ENCODE results near the gene TRPM4.

The TRPM4 gene

DNA sequence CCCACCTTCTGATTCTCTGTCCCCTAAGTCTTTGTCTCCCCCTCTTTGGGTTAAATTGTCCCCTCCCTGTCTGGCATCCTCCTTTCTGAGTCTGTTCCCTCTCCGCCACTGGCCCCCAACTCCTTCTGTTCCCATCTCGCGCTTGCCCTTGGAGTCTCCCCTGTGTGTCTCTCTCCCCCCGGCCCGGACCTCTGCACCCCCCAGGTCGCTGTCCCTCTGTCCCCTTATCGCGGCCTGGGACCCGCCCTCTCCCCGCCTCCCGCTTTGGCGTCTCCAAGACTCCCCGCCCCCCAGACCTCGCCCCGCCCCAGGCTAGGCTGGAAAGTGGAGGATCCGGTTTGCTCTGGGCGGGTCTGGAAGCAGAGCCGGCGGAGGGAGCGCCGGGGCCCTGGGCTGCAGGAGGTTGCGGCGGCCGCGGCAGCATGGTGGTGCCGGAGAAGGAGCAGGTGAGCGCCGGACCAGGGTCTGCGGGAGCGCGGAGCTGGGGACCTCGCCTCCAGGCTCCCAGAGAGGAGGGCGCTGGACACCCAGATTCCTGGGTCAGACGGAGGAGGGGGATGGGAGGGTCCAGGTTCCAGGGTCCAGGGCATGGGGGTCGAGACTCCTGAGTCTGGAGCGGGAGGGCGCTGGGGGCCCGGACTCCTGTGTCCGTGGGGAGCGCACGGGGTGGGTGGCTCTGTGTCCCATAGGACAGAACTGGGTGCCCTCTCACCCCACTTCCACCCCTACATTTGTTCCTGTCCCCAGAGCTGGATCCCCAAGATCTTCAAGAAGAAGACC lies at the start of gene TRPM4:
TSS of gene TRPM4 (plus strand) at position 348 of the 780 bp plus-strand sequence. CDS start at position 423, 75 bp downstream.
- no peaks in the 10 kb centered on the region for H3K27me3 ChIP-seq (ENCODE audit: control insufficient read depth in 1 of 2, insufficient read depth in 2 of 2, low read length in 2 of 2)
- peak within 1 kb of the TSS; percentile 67 for H3K27ac ChIP-seq (ENCODE audit: low read length)

GRCh38 chr19:49109051-49109450 lies 48.5 kb upstream of the TRPM4 start:
- no peak overlapping the region for H3K4me3 ChIP-seq (ENCODE audit: low read length in 2 of 2)
- peaks cover 24 to 37% of the 10 kb centered on the region in 2 donors for H3K36me3 ChIP-seq (ENCODE audit: control insufficient read depth in 2 of 2, insufficient read depth in 2 of 2, low read length in 2 of 2)
- H3K27me3 ChIP-seq (ENCODE audit: control insufficient read depth in 1 of 2, insufficient read depth in 2 of 2, low read length in 2 of 2): no peaks in the 10 kb centered on the region
- H3K4me1 ChIP-seq (ENCODE audit: control insufficient read depth, insufficient read depth, low read length): peaks cover 12% of the 10 kb centered on the region
- H3K9me3 ChIP-seq (ENCODE audit: control insufficient read depth in 2 of 2, low read length in 2 of 2): no peaks in the 10 kb centered on the region
- H3K9ac ChIP-seq (ENCODE audit: low read length in 2 of 2): no peak overlapping the region
- no peak overlapping the region for H3K27ac ChIP-seq (ENCODE audit: low read length)

More for the DNA sequence above, at the start of gene TRPM4:
- peak within 1 kb of the TSS; percentile 82 to 94 for H3K4me3 ChIP-seq (ENCODE audit: low read length in 2 of 2)
- peaks cover 24% of the 10 kb centered on the region for H3K4me1 ChIP-seq (ENCODE audit: control insufficient read depth, insufficient read depth, low read length)
- peak within 1 kb of the TSS; percentile 66 to 86 for H3K9ac ChIP-seq (ENCODE audit: low read length in 2 of 2)
- no peaks in the 10 kb centered on the region for H3K36me3 ChIP-seq (ENCODE audit: control insufficient read depth in 2 of 2, insufficient read depth in 2 of 2, low read length in 2 of 2)
- H3K9me3 ChIP-seq (ENCODE audit: control insufficient read depth in 2 of 2, low read length in 2 of 2): no peaks in the 10 kb centered on the region

- Histone ChIP-seq H3K27ac (ENCODE audit: low read length) (no peak overlapping the region), H3K36me3 (ENCODE audit: control insufficient read depth in 2 of 2, insufficient read depth in 2 of 2, low read length in 2 of 2) (peaks cover 20 to 33% of the 10 kb centered on the region in 2 donors), H3K9ac (ENCODE audit: low read length in 2 of 2) (no peak overlapping the region)
These were observed 47.9 kb upstream of the TRPM4 start for GRCh38 chr19:49109569-49110233.

GRCh38 chr19:49110567-49110966 lies 47.0 kb upstream of the TRPM4 start:
- no peak overlapping the region for H3K27ac ChIP-seq (ENCODE audit: low read length)
- no peaks in the 10 kb centered on the region for H3K27me3 ChIP-seq (ENCODE audit: control insufficient read depth in 1 of 2, insufficient read depth in 2 of 2, low read length in 2 of 2)
- H3K4me1 ChIP-seq (ENCODE audit: control insufficient read depth, insufficient read depth, low read length): peaks cover 13% of the 10 kb centered on the region

More at GRCh38 chr19:49109569-49110233, 47.9 kb upstream of the TRPM4 start:
- no peaks in the 10 kb centered on the region for H3K9me3 ChIP-seq (ENCODE audit: control insufficient read depth in 2 of 2, low read length in 2 of 2)
- peaks cover 13% of the 10 kb centered on the region for H3K4me1 ChIP-seq (ENCODE audit: control insufficient read depth, insufficient read depth, low read length)
- H3K4me3 ChIP-seq (ENCODE audit: low read length in 2 of 2): no peak overlapping the region
- no peaks in the 10 kb centered on the region for H3K27me3 ChIP-seq (ENCODE audit: control insufficient read depth in 1 of 2, insufficient read depth in 2 of 2, low read length in 2 of 2)

GRCh38 chr19:49111218-49111998 lies 46.2 kb upstream of the TRPM4 start:
- Histone ChIP-seq H3K9me3 (ENCODE audit: control insufficient read depth in 2 of 2, low read length in 2 of 2) (no peaks in the 10 kb centered on the region), H3K9ac (ENCODE audit: low read length in 2 of 2) (no peak overlapping the region), H3K27me3 (ENCODE audit: control insufficient read depth in 1 of 2, insufficient read depth in 2 of 2, low read length in 2 of 2) (no peaks in the 10 kb centered on the region), H3K4me1 (ENCODE audit: control insufficient read depth, insufficient read depth, low read length) (peaks cover 16% of the 10 kb centered on the region), H3K36me3 (ENCODE audit: control insufficient read depth in 2 of 2, insufficient read depth in 2 of 2, low read length in 2 of 2) (peaks cover 9 to 20% of the 10 kb centered on the region in 2 donors), H3K27ac (ENCODE audit: low read length) (no peak overlapping the region), H3K4me3 (ENCODE audit: low read length in 2 of 2) (no peak overlapping the region)

More at GRCh38 chr19:49110567-49110966, 47.0 kb upstream of the TRPM4 start:
- Histone ChIP-seq H3K4me3 (ENCODE audit: low read length in 2 of 2) (no peak overlapping the region), H3K9me3 (ENCODE audit: control insufficient read depth in 2 of 2, low read length in 2 of 2) (no peaks in the 10 kb centered on the region), H3K9ac (ENCODE audit: low read length in 2 of 2) (no peak overlapping the region), H3K36me3 (ENCODE audit: control insufficient read depth in 2 of 2, insufficient read depth in 2 of 2, low read length in 2 of 2) (peaks cover 15 to 28% of the 10 kb centered on the region in 2 donors)

DNA sequence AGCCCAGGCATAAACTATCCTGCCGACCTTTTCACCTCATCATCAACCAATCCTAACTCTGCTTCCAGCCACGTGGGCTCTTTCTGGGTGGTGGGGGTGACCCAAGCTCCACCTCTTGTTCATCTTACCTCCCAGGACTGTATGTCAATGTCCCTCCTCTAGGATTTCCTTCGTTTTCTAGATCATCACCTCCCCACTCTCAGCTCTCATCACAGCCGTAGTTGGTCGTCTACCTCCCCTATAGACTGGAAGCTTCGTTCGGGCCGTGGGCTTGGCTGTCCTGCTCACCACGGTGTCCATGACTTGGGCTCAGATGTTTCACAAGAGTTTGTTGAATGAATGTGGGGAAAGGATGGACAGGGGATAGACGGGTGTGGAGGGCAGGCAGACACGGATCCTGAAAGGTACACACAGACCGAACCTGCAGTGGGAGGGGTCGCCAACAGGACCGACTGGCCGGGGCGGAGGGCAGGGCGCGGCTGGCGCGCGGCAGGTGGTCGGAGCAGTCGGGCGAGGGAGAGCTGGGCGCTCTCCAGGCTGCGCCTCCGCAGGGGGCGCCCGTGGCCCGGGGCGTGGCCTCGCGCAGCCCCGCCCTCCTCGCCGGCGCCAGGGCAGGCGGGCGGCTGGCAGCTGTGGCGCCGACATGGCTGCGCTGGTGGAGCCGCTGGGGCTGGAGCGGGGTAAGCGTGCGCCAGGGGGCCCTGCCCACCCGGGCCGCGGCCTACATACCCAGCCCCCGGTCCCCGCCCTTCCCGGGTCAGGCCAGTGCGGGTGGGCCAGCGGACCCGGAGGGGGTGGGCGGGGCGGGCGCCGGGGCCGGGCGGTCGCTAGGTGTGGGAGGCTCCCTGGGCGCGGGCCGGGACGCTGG lies 43.6 kb upstream of the TRPM4 start, which contains the start of gene LIN7B:
TSS of gene LIN7B (plus strand) at position 609 of the 868 bp plus-strand sequence. CDS start at position 644, 35 bp downstream.
- H3K9ac ChIP-seq (ENCODE audit: low read length in 2 of 2): peak within 1 kb of the TSS; percentile 26 to 47
- peaks cover 2 to 3% of the 10 kb centered on the region in 2 donors for H3K36me3 ChIP-seq (ENCODE audit: control insufficient read depth in 2 of 2, insufficient read depth in 2 of 2, low read length in 2 of 2)
- no peaks in the 10 kb centered on the region for H3K9me3 ChIP-seq (ENCODE audit: control insufficient read depth in 2 of 2, low read length in 2 of 2)
- peak within 1 kb of the TSS; percentile 56 to 82 for H3K4me3 ChIP-seq (ENCODE audit: low read length in 2 of 2)
- no peaks in the 10 kb centered on the region for H3K27me3 ChIP-seq (ENCODE audit: control insufficient read depth in 1 of 2, insufficient read depth in 2 of 2, low read length in 2 of 2)
- H3K4me1 ChIP-seq (ENCODE audit: control insufficient read depth, insufficient read depth, low read length): peaks cover 27% of the 10 kb centered on the region
- H3K27ac ChIP-seq (ENCODE audit: low read length): peak within 1 kb of the TSS; percentile 46

DNA sequence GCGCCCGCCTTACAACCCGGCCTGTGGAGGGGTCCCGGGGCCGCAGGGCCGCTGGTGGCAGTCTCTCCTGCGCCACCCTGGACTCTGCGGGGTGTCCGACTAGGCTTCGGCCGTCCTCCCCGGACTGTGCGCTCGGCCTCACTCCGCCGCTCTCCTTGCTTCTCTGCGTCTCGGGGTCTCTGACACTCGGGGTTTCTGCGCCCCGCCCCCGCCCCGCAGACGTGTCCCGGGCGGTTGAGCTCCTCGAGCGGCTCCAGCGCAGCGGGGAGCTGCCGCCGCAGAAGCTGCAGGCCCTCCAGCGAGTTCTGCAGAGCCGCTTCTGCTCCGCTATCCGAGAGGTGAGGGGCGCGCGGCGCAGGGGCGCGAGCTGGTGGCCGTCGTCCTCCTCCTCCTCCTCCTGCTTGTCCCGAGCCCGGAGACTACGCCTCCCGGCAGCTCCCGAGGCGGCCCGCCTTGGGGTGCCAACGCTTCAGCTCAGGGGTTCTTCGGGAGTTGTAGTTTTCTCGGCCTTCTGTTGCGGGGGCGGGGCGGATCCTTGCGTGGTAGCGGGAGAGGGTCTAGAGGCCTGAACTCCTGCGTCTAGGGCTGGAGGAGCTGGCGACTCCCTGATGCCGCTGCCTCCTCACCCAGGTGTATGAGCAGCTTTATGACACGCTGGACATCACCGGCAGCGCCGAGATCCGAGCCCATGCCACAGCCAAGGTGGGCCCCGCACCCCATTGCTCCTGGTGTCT lies 42.8 kb upstream of the TRPM4 start:
- Histone ChIP-seq H3K9ac (ENCODE audit: low read length in 2 of 2) (peak overlapping the region in 1 of 2 donors; percentile 42), H3K27ac (ENCODE audit: low read length) (peak overlapping the region; percentile 41), H3K4me1 (ENCODE audit: control insufficient read depth, insufficient read depth, low read length) (peaks cover 33% of the 10 kb centered on the region)

DNA sequence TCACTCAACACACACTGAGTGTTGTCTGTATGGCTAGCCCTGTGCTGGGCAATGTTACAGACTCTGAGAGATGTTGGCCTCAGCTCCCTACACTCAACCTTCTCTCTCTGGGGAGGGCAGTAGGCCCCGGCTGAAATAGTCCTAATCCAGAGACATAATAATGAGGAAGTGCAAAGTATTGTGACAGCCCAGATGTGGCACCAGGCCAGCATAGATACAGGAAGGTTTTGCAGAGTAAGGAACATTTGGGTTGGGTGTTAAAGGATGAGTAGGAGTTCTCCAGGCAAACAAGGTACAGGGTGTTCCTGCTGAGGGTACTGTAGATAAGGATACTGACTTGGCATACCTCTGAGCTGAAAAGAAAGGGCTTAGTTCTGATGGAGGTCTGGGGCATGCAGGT lies 41.0 kb upstream of the TRPM4 start:
- peaks cover 0 to 3% of the 10 kb centered on the region in 2 donors for H3K36me3 ChIP-seq (ENCODE audit: control insufficient read depth in 2 of 2, insufficient read depth in 2 of 2, low read length in 2 of 2)
- H3K4me1 ChIP-seq (ENCODE audit: control insufficient read depth, insufficient read depth, low read length): peaks cover 35% of the 10 kb centered on the region
- no peaks in the 10 kb centered on the region for H3K27me3 ChIP-seq (ENCODE audit: control insufficient read depth in 1 of 2, insufficient read depth in 2 of 2, low read length in 2 of 2)
- no peaks in the 10 kb centered on the region for H3K9me3 ChIP-seq (ENCODE audit: control insufficient read depth in 2 of 2, low read length in 2 of 2)
- H3K27ac ChIP-seq (ENCODE audit: low read length): no peak overlapping the region
- H3K9ac ChIP-seq (ENCODE audit: low read length in 2 of 2): no peak overlapping the region
- no peak overlapping the region for H3K4me3 ChIP-seq (ENCODE audit: low read length in 2 of 2)

More for the DNA sequence above, 42.8 kb upstream of the TRPM4 start:
- peaks cover 0 to 3% of the 10 kb centered on the region in 2 donors for H3K36me3 ChIP-seq (ENCODE audit: control insufficient read depth in 2 of 2, insufficient read depth in 2 of 2, low read length in 2 of 2)
- no peaks in the 10 kb centered on the region for H3K27me3 ChIP-seq (ENCODE audit: control insufficient read depth in 1 of 2, insufficient read depth in 2 of 2, low read length in 2 of 2)
- H3K9me3 ChIP-seq (ENCODE audit: control insufficient read depth in 2 of 2, low read length in 2 of 2): no peaks in the 10 kb centered on the region
- H3K4me3 ChIP-seq (ENCODE audit: low read length in 2 of 2): peak overlapping the region; percentile 54 to 82

- peak overlapping the region; percentile 76 to 78 for H3K4me3 ChIP-seq (ENCODE audit: low read length in 2 of 2)
- H3K9ac ChIP-seq (ENCODE audit: low read length in 2 of 2): peak overlapping the region; percentile 42 to 74
- peaks cover 32% of the 10 kb centered on the region for H3K4me1 ChIP-seq (ENCODE audit: control insufficient read depth, insufficient read depth, low read length)
- H3K27me3 ChIP-seq (ENCODE audit: control insufficient read depth in 1 of 2, insufficient read depth in 2 of 2, low read length in 2 of 2): no peaks in the 10 kb centered on the region
- H3K36me3 ChIP-seq (ENCODE audit: control insufficient read depth in 2 of 2, insufficient read depth in 2 of 2, low read length in 2 of 2): peaks cover 0 to 3% of the 10 kb centered on the region in 2 donors
- H3K27ac ChIP-seq (ENCODE audit: low read length): peak overlapping the region; percentile 84
- no peaks in the 10 kb centered on the region for H3K9me3 ChIP-seq (ENCODE audit: control insufficient read depth in 2 of 2, low read length in 2 of 2)
These were observed 39.7 kb upstream of the TRPM4 start for GRCh38 chr19:49117677-49118564.

All from stomach smooth muscle (tissue), 2 donors.